ENCODE results near the gene ZDHHC14. TPM values are rescaled to one million over a fixed set of nuclear protein-coding genes. Genes with fewer than 3 reads are reported as not detected.

ZDHHC14 gene
- total and polyA plus RNA-seq, 2 of the 8 experiments (the other 6 are each of a cell fraction or from before 2014, with no cell fraction given), result 2.9 to 5.3 TPM

DNA sequence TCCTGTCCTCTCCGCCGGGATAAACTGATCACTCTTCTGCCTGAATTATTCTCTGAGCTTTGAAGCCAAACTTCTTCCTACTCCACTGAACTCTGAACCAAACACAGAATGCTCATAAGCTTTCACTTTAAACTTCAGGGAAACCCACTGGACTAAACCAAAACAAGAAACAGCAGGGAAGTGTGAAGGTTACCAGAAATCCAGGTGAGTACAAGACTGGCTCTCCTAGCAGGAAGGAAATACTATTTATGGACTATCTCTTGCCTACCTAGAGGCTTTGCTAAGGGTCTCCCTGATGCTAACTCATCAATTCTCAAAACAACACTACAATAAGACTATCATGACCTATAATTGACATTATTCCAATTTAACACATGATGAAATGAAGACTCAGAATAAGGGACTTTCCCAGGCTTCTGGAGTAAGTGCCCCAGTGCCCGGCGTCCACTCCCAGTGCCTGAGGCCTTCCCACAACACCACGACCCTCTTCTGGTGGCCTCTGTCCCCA is 145.0 kb downstream of the ZDHHC14 start:
- Histone ChIP-seq H3K4me3 (ENCODE audit: extremely low read depth in 1 of 4, insufficient read depth in 2 of 4, low read depth in 3 of 4, low read length in 4 of 4) (no peak overlapping the region), H3K23ac (ENCODE audit: insufficient read length) (no peak overlapping the region), H4K8ac (ENCODE audit: extremely low read depth, insufficient read depth, low read length) (no peak overlapping the region), H3K27ac (ENCODE audit: low read depth, low read length) (no peak overlapping the region), H2BK20ac (ENCODE audit: low read length) (no peak overlapping the region), H3K4me2 (ENCODE audit: insufficient read depth in 1 of 2, low read depth in 2 of 2, low read length in 2 of 2) (no peak overlapping the region), H3K79me1 (ENCODE audit: low read depth, low read length) (no peaks in the 10 kb centered on the region), H2BK5ac (ENCODE audit: low read depth, low read length) (no peak overlapping the region), H3K27me3 (replicated peaks in 1 of 4; ENCODE audit: control insufficient read depth in 3 of 4, extremely low read depth in 1 of 4, insufficient read depth in 3 of 4, low read length in 3 of 4) (no peaks in the 10 kb centered on the region), H2AFZ (ENCODE audit: low read length) (no peak overlapping the region), H2BK15ac (ENCODE audit: low read length) (no peak overlapping the region), H2BK120ac (replicated peaks; ENCODE audit: low read depth, low read length) (no peak overlapping the region), H3K18ac (ENCODE audit: extremely low read depth, low read length) (no peak overlapping the region), H4K5ac (ENCODE audit: insufficient read length, low read depth, low read length) (no peak overlapping the region), H3K9ac (replicated peaks in 1 of 4; ENCODE audit: extremely low read depth in 1 of 4, low read depth in 3 of 4, low read length in 3 of 4) (no peak overlapping the region), H3K79me2 (ENCODE audit: control insufficient read depth in 1 of 2, insufficient read depth in 2 of 2, low read length in 2 of 2) (no peaks in the 10 kb centered on the region), H3K4ac (replicated peaks; ENCODE audit: insufficient read length, low read depth, low read length) (no peak overlapping the region), H3K56ac (replicated peaks; ENCODE audit: insufficient read length, low read depth, low read length) (no peak overlapping the region), H3K36me3 (ENCODE audit: control insufficient read depth in 2 of 4, insufficient read depth in 4 of 4, low read length in 3 of 4) (no peaks in the 10 kb centered on the region), H3K14ac (ENCODE audit: insufficient read length) (no peak overlapping the region), H4K91ac (replicated peaks; ENCODE audit: insufficient read length, low read length) (no peak overlapping the region), H2BK12ac (ENCODE audit: low read depth, low read length) (no peak overlapping the region), H3K9me3 (ENCODE audit: insufficient read depth in 2 of 2, low read depth in 1 of 2, low read length in 1 of 2) (peaks cover 0 to 2% of the 10 kb centered on the region in 2 experiments; a peak in 1 of 4 replicates), H3K4me1 (replicated peaks in 1 of 4; ENCODE audit: control insufficient read depth in 3 of 4, insufficient read depth in 4 of 4, low read length in 3 of 4) (peaks cover under 1 to 7% (median 1%) of the 10 kb centered on the region in 4 experiments; a peak in 6 of 7 replicates), H2AK5ac (ENCODE audit: low read depth, low read length) (no peak overlapping the region), H4K20me1 (replicated peaks in 1 of 2; ENCODE audit: control insufficient read depth in 1 of 2, insufficient read depth in 2 of 2, low read length in 2 of 2) (no peaks in the 10 kb centered on the region), H3K23me2 (ENCODE audit: low read depth, low read length) (no peaks in the 10 kb centered on the region)
- FAIRE-seq (no peak), DNase-seq (ENCODE audit: low read depth in 1 of 2, low spot score in 2 of 2) (no peak)
- ChIA-PET CTCF (ENCODE audit: partially characterized antibody) (interaction anchor here (0.9 kb wide), 1 partner anchor 9 kb away, joined by 3 read pairs; no protein-coding TSS in a partner anchor), POLR2A (ENCODE audit: partially characterized antibody) (interaction anchor here (1.3 kb wide), 1 partner anchor 13 kb away, joined by 3 read pairs; no protein-coding TSS in a partner anchor)
- 90% methylated on average over 5 of the region's 5 CpGs; no CpG with 5 or more reads in 1 of the 2 experiments for WGBS, 2 experiments (ENCODE audit: extremely low coverage in 1 of 2, insufficient coverage in 1 of 2, insufficient read length in 1 of 2, insufficient replicate concordance in 2 of 2, low coverage in 1 of 2, low lambda C conversion rate in 2 of 2, missing lambda C conversion rate in 1 of 2)
- TF ChIP-seq BRCA1 (IDR thresholded peaks at IDR 0.05; ENCODE audit: low read depth, low read length) (no peak), SIX5 (IDR thresholded peaks at IDR 0.05; ENCODE audit: low read depth, low read length) (no peak), RXRA (IDR thresholded peaks at IDR 0.05; ENCODE audit: insufficient read depth, low read depth, low read length) (no peak), JUN (IDR thresholded peaks at IDR 0.05; ENCODE audit: low read depth, low read length) (no peak), EZH2 (IDR thresholded peaks at IDR 0.05; ENCODE audit: low read depth, low read length, severe bottlenecking) (no peak), SRF (IDR thresholded peaks at IDR 0.05; ENCODE audit: low read depth, low read length) (no peak), CEBPB (IDR thresholded peaks at IDR 0.05; ENCODE audit: low read depth, low read length) (no peak), KDM4A (IDR thresholded peaks at IDR 0.05; ENCODE audit: low read depth, low read length, severe bottlenecking) (no peak), GABPA (IDR thresholded peaks at IDR 0.05; ENCODE audit: borderline replicate concordance, insufficient read depth, low read length) (no peak), TBP (IDR thresholded peaks at IDR 0.05; ENCODE audit: low read depth, low read length) (no peak), NANOG (IDR thresholded peaks at IDR 0.05; ENCODE audit: insufficient read depth, low read depth, low read length, poor library complexity, severe bottlenecking) (no peak), CREB1 (IDR thresholded peaks at IDR 0.05) (no peak)
- TF ChIP-seq, protein P1, sequence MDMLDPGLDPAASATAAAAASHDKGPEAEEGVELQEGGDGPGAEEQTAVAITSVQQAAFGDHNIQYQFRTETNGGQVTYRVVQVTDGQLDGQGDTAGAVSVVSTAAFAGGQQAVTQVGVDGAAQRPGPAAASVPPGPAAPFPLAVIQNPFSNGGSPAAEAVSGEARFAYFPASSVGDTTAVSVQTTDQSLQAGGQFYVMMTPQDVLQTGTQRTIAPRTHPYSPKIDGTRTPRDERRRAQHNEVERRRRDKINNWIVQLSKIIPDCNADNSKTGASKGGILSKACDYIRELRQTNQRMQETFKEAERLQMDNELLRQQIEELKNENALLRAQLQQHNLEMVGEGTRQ (IDR thresholded peaks at IDR 0.05; ENCODE audit: low read length), result no peak
